Left lung (tissue), 10 donors: ENCODE data around the gene USP1. TPM values are rescaled to one million over a fixed set of nuclear protein-coding genes. Genes with fewer than 3 reads are reported as not detected.

Experiments
- ATAC-seq: fragments of 200-7000 bp; cut with Tn5 transposase; one replicate; pipeline ENCODE4 v1.9.1; 2020; ENCODE audit warnings: moderate library complexity
- DNase-seq, 4 donors: peaks; one replicate each; pipeline ENCODE4 v3.0.0-alpha.2; 2013 to 2020
- H3K27ac ChIP-seq, 2 donors: fragments of 200-600 bp; sonication (generic) in 1 of 2; one replicate each; pipeline versions ENCODE4 v1.5.0 to v1.8.0; 2020 to 2021
- H3K27me3 ChIP-seq, 2 donors: fragments of 200-600 bp; sonication (generic) in 1 of 2; one replicate each; pipeline versions ENCODE4 v1.5.0 to v1.8.0; 2020 to 2021
- H3K36me3 ChIP-seq, 2 donors: fragments of 200-600 bp; sonication (generic) in 1 of 2; one replicate each; pipeline versions ENCODE4 v1.5.0 to v1.8.0; 2020 to 2021
- H3K4me1 ChIP-seq, 2 donors: fragments of 200-600 bp; one replicate each; pipeline ENCODE4 v1.8.0; 2021
- H3K4me3 ChIP-seq, 2 donors: fragments of 200-600 bp; sonication (generic) in 1 of 2; one replicate each; pipeline versions ENCODE4 v1.5.0 to v1.8.0; 2020 to 2021; ENCODE audit warnings: mild to moderate bottlenecking in 1 of 2
- H3K9me3 ChIP-seq, 2 donors: fragments of 200-600 bp; sonication (generic) in 1 of 2; one replicate each; pipeline versions ENCODE4 v1.5.0 to v1.8.0; 2020 to 2021
- CTCF ChIP-seq, 2 donors: fragments of 200-600 bp; sonication (generic) in 1 of 2; IDR thresholded peaks; one replicate each; pipeline versions ENCODE4 v1.5.0 to v1.8.0; 2021; ENCODE audit warnings: antibody characterized with exemption in 2 of 2
- intact Hi-C, 2 donors: fragments of 100-400 bp; cut with DNase I; formaldehyde crosslinking; loops; one replicate each; pipeline versions ENCODE4 v1.11.2 to v1.14.2; 2022
- polyA plus RNA-seq, 6 donors: library from polyadenylated mRNA; unstranded; fragments of 120-200 nt; gene quantifications; one replicate each; pipeline ENCODE4 v1.2.1, GENCODE V29; 2013; ENCODE audit not compliant: insufficient read length in 6 of 6
- total RNA-seq, 2 donors: library from RNA; stranded (reverse); fragmentation: NEBNext Ultra II Directional; extraction: Animal tissue kit (Norgen Biotek cat#: 25700); gene quantifications; one replicate each; pipeline ENCODE4 v1.2.1, GENCODE V29; 2021
- donor health status: DM: no; HTN: yes; CAD: no.
- donor health status: DM: no; HTN: no; CAD: no.

USP1 gene
- total and polyA plus RNA-seq, 8 donors: 21.1 to 72.3 (median 57.2) TPM

GRCh38 chr1:62493656-62494055 is 56.8 kb downstream of the USP1 start:
- H3K4me3 ChIP-seq: no peak overlapping the region
- H3K4me1 ChIP-seq: no peaks in the 10 kb centered on the region
- TF ChIP-seq CTCF (IDR thresholded peaks at IDR 0.05): no peak
- no peak overlapping the region for H3K27ac ChIP-seq
- ATAC-seq: no peak
- intact Hi-C loops: no loop called here
- DNase-seq: no peak
- H3K36me3 ChIP-seq: peaks cover 0 to 16% of the 10 kb centered on the region in 2 donors
- H3K9me3 ChIP-seq: no peaks in the 10 kb centered on the region
- H3K27me3 ChIP-seq: no peaks in the 10 kb centered on the region

GRCh38 chr1:62494137-62494536 is 57.3 kb downstream of the USP1 start:
- DNase-seq (no peak), ATAC-seq (no peak)
- TF ChIP-seq CTCF (IDR thresholded peaks at IDR 0.05): no peak
- H3K9me3 ChIP-seq: no peaks in the 10 kb centered on the region
- no peaks in the 10 kb centered on the region for H3K27me3 ChIP-seq
- peaks cover 0 to 11% of the 10 kb centered on the region in 2 donors for H3K36me3 ChIP-seq
- no peak overlapping the region for H3K4me3 ChIP-seq
- H3K4me1 ChIP-seq: no peaks in the 10 kb centered on the region
- intact Hi-C loops: no loop called here
- H3K27ac ChIP-seq: no peak overlapping the region

GRCh38 chr1:62500210-62500609 is 63.4 kb downstream of the USP1 start:
- Histone ChIP-seq H3K9me3 (no peaks in the 10 kb centered on the region), H3K36me3 (no peaks in the 10 kb centered on the region), H3K4me1 (no peaks in the 10 kb centered on the region), H3K4me3 (no peak overlapping the region), H3K27me3 (no peaks in the 10 kb centered on the region), H3K27ac (no peak overlapping the region)
- no peak for TF ChIP-seq CTCF (IDR thresholded peaks at IDR 0.05)
- DNase-seq: no peak
- intact Hi-C loops: loop anchor here in 1 of 2 donors (10.0 kb wide), 1 partner anchor 245 kb away; no protein-coding TSS in a partner anchor
- no peak for ATAC-seq

Other genes with a start within 250 kb of the USP1 start
- 1 to 10 TPM in 1 of 2 donors, under 1 TPM in 1; 0.93 to 1.3 TPM for gene L1TD1, start 242.2 kb upstream of the USP1 start, total RNA-seq
- gene L1TD1, start 242.2 kb upstream of the USP1 start, polyA plus RNA-seq: 1 to 10 TPM; 5.9 to 8.4 (median 6.3) TPM
- 1 to 10 TPM; 2.0 to 2.6 TPM for gene KANK4, start 117.6 kb upstream of the USP1 start, total RNA-seq
- 10 to 100 TPM in 5 of 6 donors, 1 to 10 TPM in 1; 10.0 to 15.1 (median 11.6) TPM for gene KANK4, start 117.6 kb upstream of the USP1 start, polyA plus RNA-seq
- not detected for gene ANGPTL3, start 160.5 kb downstream of the USP1 start, total RNA-seq
- 1 to 10 TPM in 1 of 6 donors, under 1 TPM in 5; 0.52 to 1.0 (median 0.84) TPM for gene ANGPTL3, start 160.5 kb downstream of the USP1 start, polyA plus RNA-seq